AG08396 (cell line): Measurements from ENCODE around the gene FADS6.

Source experiments
- DNase-seq: peaks from one replicate; pipeline ENCODE4 v3.0.0; 2012; ENCODE audit warnings: low spot score, mixed read lengths

The FADS6 gene

GRCh38 chr17:74830861-74831260 lies 62.6 kb downstream of the FADS6 start:
- no peak for DNase-seq

GRCh38 chr17:74827800-74828199 lies 65.6 kb downstream of the FADS6 start:
- no peak for DNase-seq
